Measurements from ENCODE around the gene TRAPPC11. TPM values are rescaled to one million over a fixed set of nuclear protein-coding genes. Genes with fewer than 3 reads are reported as not detected.
A peak's percentile ranks its signal among the peaks of the same experiment; 100 is the strongest.

Gene TRAPPC11
- total RNA-seq, 1 experiment from 2014 or later = 21.1 TPM

DNA sequence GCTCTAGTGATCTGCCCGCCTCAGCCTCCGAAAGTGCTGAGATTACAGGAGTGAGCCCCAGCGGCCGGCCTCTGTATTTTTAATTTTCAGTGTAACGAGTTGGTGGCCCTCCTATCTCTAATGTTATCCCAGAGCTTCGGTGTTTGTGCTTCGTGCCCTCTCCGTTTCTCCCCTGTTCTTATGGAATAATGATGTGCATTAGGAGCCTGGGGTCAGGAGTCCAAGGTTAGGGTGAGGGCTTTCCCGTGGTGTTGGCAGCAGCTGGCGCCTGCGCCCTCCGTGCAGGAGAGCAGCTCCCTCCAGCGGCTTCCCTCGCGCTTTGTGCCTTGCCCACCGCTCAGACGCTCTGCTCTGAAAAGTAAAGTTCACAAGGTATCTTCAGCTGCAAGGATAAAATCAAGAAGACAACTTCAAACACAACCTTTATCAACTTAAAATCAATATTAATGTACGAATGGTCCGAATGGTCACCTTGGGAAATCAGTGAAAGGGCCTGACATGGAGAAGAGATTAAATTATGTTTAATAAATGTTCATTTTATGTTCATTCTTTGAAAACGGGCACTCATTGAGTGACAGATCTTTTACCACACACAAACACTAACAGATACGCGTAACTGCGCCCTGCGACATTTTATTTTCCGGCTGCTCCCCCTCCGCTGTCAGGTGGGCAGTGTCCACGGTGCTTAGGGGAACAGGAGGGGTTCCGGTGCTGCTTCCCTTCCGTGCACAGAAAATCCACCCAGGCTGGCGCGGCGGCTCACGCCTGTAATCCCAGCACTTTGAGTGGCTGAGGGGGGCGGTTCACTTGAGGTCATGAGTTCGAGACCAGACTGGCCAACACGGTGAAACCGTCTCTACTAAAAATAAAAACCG is 62.4 kb downstream of the TRAPPC11 start:
- Histone ChIP-seq H3K27me3 (ENCODE audit: control insufficient read depth, insufficient read depth, low read length) (no peaks in the 10 kb centered on the region), H3K36me3 (ENCODE audit: control insufficient read depth, insufficient read depth, low read length) (no peaks in the 10 kb centered on the region), H3K27ac (ENCODE audit: low read length) (peak overlapping the region; percentile 62), H3K9me3 (ENCODE audit: control insufficient read depth, insufficient read depth, low read depth, low read length) (no peaks in the 10 kb centered on the region), H3K4me1 (ENCODE audit: control insufficient read depth, insufficient read depth, low read length) (peaks cover 7% of the 10 kb centered on the region; the same call in 1 of the 2 replicates), H3K4me3 (ENCODE audit: low read depth in 2 of 2, low read length in 2 of 2) (peak overlapping the region; percentile 40 to 61)
- POLR2A ChIA-PET = interaction anchor here (0.6 kb wide), 1 partner anchor 1421 kb away, joined by 3 read pairs; the partner anchor contains the start of gene SLC25A4
- ATAC-seq = peak; percentile 89
- BruUV-seq (replicated peaks) = no TSS peak
- TF ChIP-seq, protein P1, sequence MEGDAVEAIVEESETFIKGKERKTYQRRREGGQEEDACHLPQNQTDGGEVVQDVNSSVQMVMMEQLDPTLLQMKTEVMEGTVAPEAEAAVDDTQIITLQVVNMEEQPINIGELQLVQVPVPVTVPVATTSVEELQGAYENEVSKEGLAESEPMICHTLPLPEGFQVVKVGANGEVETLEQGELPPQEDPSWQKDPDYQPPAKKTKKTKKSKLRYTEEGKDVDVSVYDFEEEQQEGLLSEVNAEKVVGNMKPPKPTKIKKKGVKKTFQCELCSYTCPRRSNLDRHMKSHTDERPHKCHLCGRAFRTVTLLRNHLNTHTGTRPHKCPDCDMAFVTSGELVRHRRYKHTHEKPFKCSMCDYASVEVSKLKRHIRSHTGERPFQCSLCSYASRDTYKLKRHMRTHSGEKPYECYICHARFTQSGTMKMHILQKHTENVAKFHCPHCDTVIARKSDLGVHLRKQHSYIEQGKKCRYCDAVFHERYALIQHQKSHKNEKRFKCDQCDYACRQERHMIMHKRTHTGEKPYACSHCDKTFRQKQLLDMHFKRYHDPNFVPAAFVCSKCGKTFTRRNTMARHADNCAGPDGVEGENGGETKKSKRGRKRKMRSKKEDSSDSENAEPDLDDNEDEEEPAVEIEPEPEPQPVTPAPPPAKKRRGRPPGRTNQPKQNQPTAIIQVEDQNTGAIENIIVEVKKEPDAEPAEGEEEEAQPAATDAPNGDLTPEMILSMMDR (IDR thresholded peaks at IDR 0.05) = peak; percentile 86
- TF ChIP-seq, protein P2, sequence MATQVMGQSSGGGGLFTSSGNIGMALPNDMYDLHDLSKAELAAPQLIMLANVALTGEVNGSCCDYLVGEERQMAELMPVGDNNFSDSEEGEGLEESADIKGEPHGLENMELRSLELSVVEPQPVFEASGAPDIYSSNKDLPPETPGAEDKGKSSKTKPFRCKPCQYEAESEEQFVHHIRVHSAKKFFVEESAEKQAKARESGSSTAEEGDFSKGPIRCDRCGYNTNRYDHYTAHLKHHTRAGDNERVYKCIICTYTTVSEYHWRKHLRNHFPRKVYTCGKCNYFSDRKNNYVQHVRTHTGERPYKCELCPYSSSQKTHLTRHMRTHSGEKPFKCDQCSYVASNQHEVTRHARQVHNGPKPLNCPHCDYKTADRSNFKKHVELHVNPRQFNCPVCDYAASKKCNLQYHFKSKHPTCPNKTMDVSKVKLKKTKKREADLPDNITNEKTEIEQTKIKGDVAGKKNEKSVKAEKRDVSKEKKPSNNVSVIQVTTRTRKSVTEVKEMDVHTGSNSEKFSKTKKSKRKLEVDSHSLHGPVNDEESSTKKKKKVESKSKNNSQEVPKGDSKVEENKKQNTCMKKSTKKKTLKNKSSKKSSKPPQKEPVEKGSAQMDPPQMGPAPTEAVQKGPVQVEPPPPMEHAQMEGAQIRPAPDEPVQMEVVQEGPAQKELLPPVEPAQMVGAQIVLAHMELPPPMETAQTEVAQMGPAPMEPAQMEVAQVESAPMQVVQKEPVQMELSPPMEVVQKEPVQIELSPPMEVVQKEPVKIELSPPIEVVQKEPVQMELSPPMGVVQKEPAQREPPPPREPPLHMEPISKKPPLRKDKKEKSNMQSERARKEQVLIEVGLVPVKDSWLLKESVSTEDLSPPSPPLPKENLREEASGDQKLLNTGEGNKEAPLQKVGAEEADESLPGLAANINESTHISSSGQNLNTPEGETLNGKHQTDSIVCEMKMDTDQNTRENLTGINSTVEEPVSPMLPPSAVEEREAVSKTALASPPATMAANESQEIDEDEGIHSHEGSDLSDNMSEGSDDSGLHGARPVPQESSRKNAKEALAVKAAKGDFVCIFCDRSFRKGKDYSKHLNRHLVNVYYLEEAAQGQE (IDR thresholded peaks at IDR 0.05; ENCODE audit: insufficient read depth in 1 of 2, low read depth in 2 of 2, low read length in 1 of 2) = no peak
- CTCF ChIA-PET = interaction anchor here (1.0 kb wide), 1 partner anchor 9 kb away, joined by 3 read pairs; no protein-coding TSS in a partner anchor
- in situ Hi-C loops (cut with HindIII; ENCODE audit: low pct_unique_long_range_greater_than_20kb, low sequenced_read_pairs) (no loop called here), intact Hi-C loops (cut with micrococcal nuclease; ENCODE audit: unreplicated experiment) (loop anchor here (5.0 kb wide), 1 partner anchor 249 kb away; no protein-coding TSS in a partner anchor)
- peak; percentile 65 for DNase-seq (ENCODE audit: low read depth, low spot score)

DNA sequence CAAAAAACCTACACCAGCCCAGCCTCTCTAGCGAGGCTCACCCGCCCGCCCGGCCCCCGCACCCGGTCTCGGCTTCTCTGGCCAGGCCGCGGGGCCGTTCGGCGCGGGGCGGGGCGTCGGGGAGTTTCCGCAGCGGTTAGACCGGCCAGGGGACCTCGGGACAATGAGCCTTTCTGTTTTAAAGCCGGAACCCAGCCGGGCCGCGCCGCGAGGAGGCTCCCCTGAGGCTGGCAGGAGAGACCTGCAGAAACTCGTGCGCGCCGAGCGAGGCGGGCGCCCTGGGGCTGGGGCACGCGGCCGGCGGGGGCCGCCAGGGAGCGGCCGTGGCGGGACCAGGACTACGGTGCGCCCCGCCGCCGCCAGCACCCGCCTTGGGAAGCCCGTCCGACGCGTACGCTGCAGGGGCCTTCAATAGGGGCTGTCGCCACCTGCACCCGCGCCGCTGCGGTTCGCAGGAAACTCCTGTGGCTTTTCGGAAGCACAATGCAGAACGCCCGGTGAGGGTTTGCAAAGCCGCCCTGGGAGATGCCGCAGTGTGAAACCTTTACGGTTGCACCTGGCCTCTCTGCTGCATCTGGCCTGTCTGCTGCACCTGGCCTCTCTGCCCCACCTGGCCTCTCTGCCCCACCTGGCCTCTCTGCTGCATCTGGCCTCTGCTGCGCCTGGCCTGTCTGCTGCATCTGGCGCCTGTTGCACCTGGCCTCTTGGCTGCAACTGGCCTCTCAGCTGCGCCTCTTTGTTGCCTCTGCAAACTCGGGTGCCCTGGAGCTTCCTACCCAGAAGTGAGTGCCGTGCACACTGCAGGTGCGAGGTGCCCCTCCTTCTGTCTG is 63.9 kb downstream of the TRAPPC11 start:
- no peaks in the 10 kb centered on the region for H3K36me3 ChIP-seq (ENCODE audit: control insufficient read depth, insufficient read depth, low read length)
- H3K27ac ChIP-seq (ENCODE audit: low read length) = no peak overlapping the region; the same call in 1 of the 2 replicates
- BruUV-seq (replicated peaks) = no TSS peak
- H3K4me3 ChIP-seq (ENCODE audit: low read depth in 2 of 2, low read length in 2 of 2) = peak overlapping the region; percentile 40 to 61
- no peaks in the 10 kb centered on the region for H3K9me3 ChIP-seq (ENCODE audit: control insufficient read depth, insufficient read depth, low read depth, low read length)
- intact Hi-C loops (cut with micrococcal nuclease; ENCODE audit: unreplicated experiment) (loop anchor here (5.0 kb wide), 1 partner anchor 251 kb away; no protein-coding TSS in a partner anchor), in situ Hi-C loops (cut with HindIII; ENCODE audit: low pct_unique_long_range_greater_than_20kb, low sequenced_read_pairs) (no loop called here)
- no peaks in the 10 kb centered on the region for H3K27me3 ChIP-seq (ENCODE audit: control insufficient read depth, insufficient read depth, low read length)
- DNase-seq (ENCODE audit: low read depth, low spot score) (no peak), ATAC-seq (peak; percentile 65)
- ChIA-PET POLR2A (no interaction called here), CTCF (interaction anchor here (0.7 kb wide), 1 partner anchor 689 kb away, joined by 3 read pairs; no protein-coding TSS in a partner anchor)
- peaks cover 6% of the 10 kb centered on the region; the same call in 1 of the 2 replicates for H3K4me1 ChIP-seq (ENCODE audit: control insufficient read depth, insufficient read depth, low read length)
- no peak for TF ChIP-seq TCF7L2 (IDR thresholded peaks at IDR 0.05; ENCODE audit: low read depth, low read length)
- TF ChIP-seq, protein P2 (IDR thresholded peaks at IDR 0.05; ENCODE audit: insufficient read depth in 1 of 2, low read depth in 2 of 2, low read length in 1 of 2) = no peak
- TF ChIP-seq, protein P1 (IDR thresholded peaks at IDR 0.05) = no peak; the same call in 1 of the 2 replicates

Measured in Panc1 (cell line).